Hepatocyte (in vitro differentiated cells): ENCODE results near the gene AGBL1. TPM values are rescaled to one million over a fixed set of nuclear protein-coding genes. Genes with fewer than 3 reads are reported as not detected.

Source experiments
- DNase-seq: peaks from one replicate; pipeline ENCODE4 v3.0.0-alpha.2; 2016; ENCODE audit warnings: low spot score
- H2AFZ ChIP-seq: fragments of 200-600 bp; sonication (generic); 2 replicates; pipeline ENCODE4 v1.6.0; 2016; ENCODE audit warnings: antibody characterized with exemption, mild to moderate bottlenecking
- H3K27ac ChIP-seq: fragments of 200-600 bp; sonication (generic); 2 replicates; pipeline ENCODE4 v1.5.1; 2016; ENCODE audit warnings: mild to moderate bottlenecking
- H3K27me3 ChIP-seq: fragments of 200-600 bp; sonication (generic); 2 replicates; pipeline ENCODE4 v1.6.1; 2016
- H3K36me3 ChIP-seq: fragments of 200-600 bp; sonication (generic); replicated peaks from 2 replicates; pipeline ENCODE4 v1.5.1; 2016; ENCODE audit warnings: low read depth; ENCODE audit not compliant: insufficient read depth
- H3K4me1 ChIP-seq: fragments of 200-600 bp; sonication (generic); 2 replicates; pipeline ENCODE4 v1.5.1; 2016; ENCODE audit warnings: mild to moderate bottlenecking, moderate library complexity; ENCODE audit not compliant: insufficient read depth
- H3K4me2 ChIP-seq: fragments of 200-600 bp; sonication (generic); 2 replicates; pipeline ENCODE4 v1.6.0; 2016
- H3K4me3 ChIP-seq: fragments of 200-600 bp; sonication (generic); 2 replicates; pipeline ENCODE4 v1.5.1; 2016; ENCODE audit warnings: mild to moderate bottlenecking
- H3K79me2 ChIP-seq: fragments of 200-600 bp; sonication (generic); 2 replicates; pipeline ENCODE4 v1.6.0; 2017; ENCODE audit warnings: mild to moderate bottlenecking
- H3K9me2 ChIP-seq: fragments of 200-600 bp; sonication (generic); replicated peaks from 2 replicates; pipeline ENCODE4 v1.6.0; 2017; ENCODE audit warnings: mild to moderate bottlenecking; ENCODE audit not compliant: insufficient read depth
- H3K9me3 ChIP-seq: fragments of 200-600 bp; sonication (generic); 2 replicates; pipeline ENCODE4 v1.5.1; 2016; ENCODE audit warnings: low read depth, mild to moderate bottlenecking
- H4K20me1 ChIP-seq: fragments of 200-600 bp; sonication (generic); 2 replicates; pipeline ENCODE4 v1.6.0; 2016; ENCODE audit warnings: mild to moderate bottlenecking; ENCODE audit not compliant: insufficient read depth, poor library complexity, severe bottlenecking
- CTCF ChIP-seq: fragments of 200-600 bp; sonication (generic); IDR thresholded peaks from 2 replicates; pipeline ENCODE4 v1.5.1; 2016; ENCODE audit warnings: antibody characterized with exemption, mild to moderate bottlenecking; ENCODE audit not compliant: poor library complexity
- EZH2 ChIP-seq: fragments of 200-600 bp; sonication (generic); IDR thresholded peaks from 2 replicates; pipeline ENCODE4 v1.6.1; 2016; ENCODE audit warnings: antibody characterized with exemption, mild to moderate bottlenecking, borderline replicate concordance
- EZH2phosphoT487 ChIP-seq: fragments of 200-600 bp; sonication (generic); IDR thresholded peaks from one replicate; pipeline ENCODE4 v1.6.1; 2018; ENCODE audit warnings: antibody characterized with exemption, mild to moderate bottlenecking, low read depth, moderate library complexity; ENCODE audit not compliant: unreplicated experiment, severe bottlenecking
- WGBS: methylation state at CpG from one replicate; pipeline ENCODE4 v1.1.6; 2016; ENCODE audit warnings: low lambda C conversion rate; ENCODE audit errors: missing lambda C conversion rate; 5-methylcytosine and 5-hydroxymethylcytosine counted together
- polyA plus RNA-seq: library from polyadenylated mRNA; unstranded; fragments of >200 nt; fragmentation: Nextera tagmentation; extraction: Ambion mirVana; gene quantifications from 2 replicates; pipeline ENCODE4 v1.2.1, GENCODE V29; 2016
- total RNA-seq: library from RNA; depleted of rRNA; stranded (reverse); fragments of >200 nt; gene quantifications from 2 replicates; pipeline ENCODE4 v1.2.3, GENCODE V29; 2014

Gene AGBL1
- total and polyA plus RNA-seq, 2 experiments from 2014 or later: not detected

- Histone ChIP-seq H3K27me3 (no peaks in the 10 kb centered on the region), H3K4me3 (no peak overlapping the region), H2AFZ (no peak overlapping the region), H4K20me1 (no peaks in the 10 kb centered on the region), H3K4me2 (no peak overlapping the region), H3K9me2 (no peaks in the 10 kb centered on the region), H3K79me2 (no peaks in the 10 kb centered on the region), H3K27ac (no peak overlapping the region), H3K9me3 (no peaks in the 10 kb centered on the region), H3K4me1 (no peaks in the 10 kb centered on the region), H3K36me3 (no peaks in the 10 kb centered on the region)
- TF ChIP-seq EZH2phosphoT487 (no peak), EZH2 (no peak), CTCF (no peak)
- DNase-seq: no peak
Measured at GRCh38 chr15:86701611-86701963, 621.9 kb downstream of the AGBL1 start.

GRCh38 chr15:86706813-86707212, 627.1 kb downstream of the AGBL1 start:
- TF ChIP-seq EZH2 (no peak), EZH2phosphoT487 (no peak), CTCF (no peak)
- H3K4me1 ChIP-seq: no peaks in the 10 kb centered on the region
- no peaks in the 10 kb centered on the region for H3K9me2 ChIP-seq
- H3K27ac ChIP-seq: no peak overlapping the region
- H3K27me3 ChIP-seq: no peaks in the 10 kb centered on the region
- no peaks in the 10 kb centered on the region for H3K36me3 ChIP-seq
- no peaks in the 10 kb centered on the region for H3K9me3 ChIP-seq
- no peak overlapping the region for H2AFZ ChIP-seq
- no peak overlapping the region for H3K4me3 ChIP-seq
- 70% methylated on average over 1 of the region's 1 CpG for WGBS
- H3K4me2 ChIP-seq: no peak overlapping the region
- no peaks in the 10 kb centered on the region for H4K20me1 ChIP-seq
- DNase-seq: no peak
- no peaks in the 10 kb centered on the region for H3K79me2 ChIP-seq

GRCh38 chr15:86711476-86711875, 631.8 kb downstream of the AGBL1 start:
- Histone ChIP-seq H3K4me1 (peaks cover 9% of the 10 kb centered on the region), H3K4me2 (no peak overlapping the region), H3K9me2 (no peaks in the 10 kb centered on the region), H3K9me3 (no peaks in the 10 kb centered on the region), H3K36me3 (no peaks in the 10 kb centered on the region), H3K27ac (no peak overlapping the region), H3K27me3 (no peaks in the 10 kb centered on the region), H2AFZ (no peak overlapping the region), H4K20me1 (no peaks in the 10 kb centered on the region), H3K4me3 (no peak overlapping the region), H3K79me2 (no peaks in the 10 kb centered on the region)
- no peak for DNase-seq
- 83% methylated on average over 1 of the region's 1 CpG for WGBS
- TF ChIP-seq EZH2phosphoT487: no peak
- TF ChIP-seq CTCF: no peak
- no peak for TF ChIP-seq EZH2

- WGBS: 20% methylated on average over 1 of the region's 1 CpG
- no peaks in the 10 kb centered on the region for H3K9me3 ChIP-seq
- H4K20me1 ChIP-seq: no peaks in the 10 kb centered on the region
- no peak for TF ChIP-seq CTCF
- no peak for TF ChIP-seq EZH2
- TF ChIP-seq EZH2phosphoT487: no peak
- H3K79me2 ChIP-seq: no peaks in the 10 kb centered on the region
- no peak overlapping the region for H3K27ac ChIP-seq
- H3K9me2 ChIP-seq: no peaks in the 10 kb centered on the region
- peaks cover 9% of the 10 kb centered on the region for H3K4me1 ChIP-seq
- H3K4me2 ChIP-seq: no peak overlapping the region
- no peak overlapping the region for H2AFZ ChIP-seq
- DNase-seq: no peak
- no peaks in the 10 kb centered on the region for H3K27me3 ChIP-seq
- H3K4me3 ChIP-seq: no peak overlapping the region
- no peaks in the 10 kb centered on the region for H3K36me3 ChIP-seq
Measured at GRCh38 chr15:86714241-86714640, 634.6 kb downstream of the AGBL1 start.
